HL-60/S4 treated with retinoic acid at 250 ng/mL for 4 days and 3 days (cell line): ENCODE data around the gene EVC2.
"Not testable (repeated sequence)": the region's sequence is repeated elsewhere in the genome, so short reads cannot be mapped to it uniquely, and the experiment has no call there.

Experiments used
- in situ Hi-C: fragments of 300-500 bp; cut with MboI; formaldehyde crosslinking; loops from 2 replicates; pipeline ENCODE4 v1.7.0; 2022; ENCODE audit warnings: low sequenced_read_pairs

Gene EVC2

GRCh38 chr4:5632066-5632440 is 76.3 kb downstream of the EVC2 start:
- in situ Hi-C loops: no loop called here

GRCh38 chr4:5631352-5632065 is 76.8 kb downstream of the EVC2 start:
- in situ Hi-C loops: no loop called here

GRCh38 chr4:5630762-5631161 is 77.6 kb downstream of the EVC2 start:
- in situ Hi-C loops: no loop called here

GRCh38 chr4:5629542-5629941 is 78.8 kb downstream of the EVC2 start:
- in situ Hi-C loops: no loop called here

- in situ Hi-C loops: no loop called here
These were observed 81.4 kb downstream of the EVC2 start for GRCh38 chr4:5626913-5627312.

- in situ Hi-C loops: no loop called here
These were observed 85.8 kb downstream of the EVC2 start for GRCh38 chr4:5622596-5622995.

- in situ Hi-C loops: no loop called here
These were observed 88.3 kb downstream of the EVC2 start for GRCh38 chr4:5619913-5620625.

GRCh38 chr4:5618051-5618960 is 90.1 kb downstream of the EVC2 start:
- in situ Hi-C loops: no loop called here

- in situ Hi-C loops: no loop called here
These were observed 91.9 kb downstream of the EVC2 start for GRCh38 chr4:5616331-5616950.

GRCh38 chr4:5615496-5616075 is 92.8 kb downstream of the EVC2 start:
- in situ Hi-C loops: no loop called here

- in situ Hi-C loops: no loop called here
These were observed 96.6 kb downstream of the EVC2 start for GRCh38 chr4:5611750-5612149.

- in situ Hi-C loops: no loop called here
These were observed 98.9 kb downstream of the EVC2 start for GRCh38 chr4:5609306-5610007.

GRCh38 chr4:5593828-5594227 is 114.5 kb downstream of the EVC2 start:
- in situ Hi-C loops: not testable (repeated sequence)

- in situ Hi-C loops: no loop called here
These were observed 116.1 kb downstream of the EVC2 start for GRCh38 chr4:5592272-5592671.

- in situ Hi-C loops: no loop called here
These were observed 118.9 kb downstream of the EVC2 start for GRCh38 chr4:5589495-5589894.

GRCh38 chr4:5588046-5588445 is 120.3 kb downstream of the EVC2 start:
- in situ Hi-C loops: no loop called here

GRCh38 chr4:5575941-5576340 is 132.4 kb downstream of the EVC2 start:
- in situ Hi-C loops: no loop called here

- in situ Hi-C loops: no loop called here
These were observed 134.0 kb downstream of the EVC2 start for GRCh38 chr4:5574386-5574785.

- in situ Hi-C loops: no loop called here
These were observed 134.4 kb downstream of the EVC2 start for GRCh38 chr4:5573965-5574364.

- in situ Hi-C loops: no loop called here
These were observed 135.6 kb downstream of the EVC2 start for GRCh38 chr4:5572751-5573150.
